Esophagus muscularis mucosa (tissue), 4 donors: Measurements from ENCODE around the gene FA2H. TPM values are rescaled to one million over a fixed set of nuclear protein-coding genes. Genes with fewer than 3 reads are reported as not detected.

Source experiments
- DNase-seq: peaks from one replicate; pipeline ENCODE4 v3.0.0-alpha.2; 2017; ENCODE audit errors: extremely low spot score
- H3K27ac ChIP-seq, 4 donors: fragments of 200-600 bp; sonication (generic); replicated peaks in 1 of 4; 1 replicate in 3 of 4; 2 replicates in 1 of 4; pipeline ENCODE4 v1.5.1; 2016 to 2019; ENCODE audit warnings: mild to moderate bottlenecking in 1 of 4
- H3K27me3 ChIP-seq, 4 donors: fragments of 200-600 bp; sonication (generic); one replicate each; pipeline versions ENCODE4 v1.5.1 to v1.6.0; 2016 to 2019
- H3K36me3 ChIP-seq, 4 donors: fragments of 200-600 bp; sonication (generic); one replicate each; pipeline ENCODE4 v1.5.1; 2016 to 2019
- H3K4me1 ChIP-seq, 4 donors: fragments of 200-600 bp; sonication (generic); one replicate each; pipeline ENCODE4 v1.5.1; 2016 to 2019
- H3K4me3 ChIP-seq, 4 donors: fragments of 200-600 bp; sonication (generic); 1 replicate in 2 of 4; 2 replicates in 2 of 4; pipeline ENCODE4 v1.5.1; 2016 to 2019; ENCODE audit warnings: mild to moderate bottlenecking in 4 of 4, moderate library complexity in 1 of 4
- H3K9me3 ChIP-seq, 4 donors: fragments of 200-600 bp; sonication (generic); 1 replicate in 3 of 4; 2 replicates in 1 of 4; pipeline ENCODE4 v1.5.1; 2016 to 2019
- CTCF ChIP-seq, 3 experiments: fragments of 200-600 bp in 2 of 3; fragments of 450-650 bp in 1 of 3; sonication (generic) in 2 of 3; IDR thresholded peaks; one replicate each; pipeline ENCODE4 v1.5.1; 2017 to 2019; ENCODE audit warnings: antibody characterized with exemption in 3 of 3, mild to moderate bottlenecking in 2 of 3, moderate library complexity in 1 of 3
- EP300 ChIP-seq: sonication (generic); formaldehyde crosslinking; IDR thresholded peaks from one replicate; pipeline ENCODE4 v1.6.1; 2017; ENCODE audit warnings: antibody characterized with exemption
- POLR2A ChIP-seq: fragments of 450-650 bp; IDR thresholded peaks from one replicate; pipeline ENCODE4 v1.6.1; 2017; ENCODE audit warnings: antibody characterized with exemption, moderate library complexity, mild to moderate bottlenecking, low read depth
- POLR2AphosphoS5 ChIP-seq, 2 donors: sonication (generic); formaldehyde crosslinking; IDR thresholded peaks; one replicate each; pipeline ENCODE4 v1.6.1; 2017; ENCODE audit warnings: antibody characterized with exemption in 2 of 2
- WGBS: methylation state at CpG from one replicate; pipeline ENCODE4 v1.1.5; 2018; 5-methylcytosine and 5-hydroxymethylcytosine counted together
- intact Hi-C: fragments of 100-400 bp; cut with DNase I; formaldehyde crosslinking; loops from one replicate; pipeline ENCODE4 v1.15.1; 2023
- total RNA-seq, 4 donors: library from RNA; depleted of rRNA; stranded (reverse); fragments of >200 nt; gene quantifications; one replicate each; pipeline versions ENCODE4 v1.1.0 to v1.2.1, GENCODE V29; 2016

The FA2H gene
- total RNA-seq, 4 donors from 2014 or later, result 0.50 to 0.92 (median 0.52) TPM; not detected in 1

DNA sequence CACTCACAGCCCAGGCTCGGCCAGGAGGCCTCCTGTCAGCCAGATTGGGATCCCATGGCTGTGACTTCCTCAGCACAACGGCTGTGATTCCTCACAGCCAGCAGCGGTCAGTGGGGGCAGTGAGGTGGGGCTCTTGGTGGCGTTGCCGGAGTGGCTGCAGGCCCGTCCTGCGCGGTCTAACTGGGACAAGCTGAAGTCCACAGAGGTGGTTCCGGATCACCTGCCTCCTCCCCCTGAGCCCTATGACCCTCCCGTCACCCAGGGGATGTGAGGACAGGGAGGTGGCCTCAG is 39.5 kb downstream of the FA2H start:
- no peaks in the 10 kb centered on the region for H3K9me3 ChIP-seq
- TF ChIP-seq EP300 (no peak), POLR2A (no peak), CTCF (IDR thresholded peaks at IDR 0.05) (no peak), POLR2AphosphoS5 (IDR thresholded peaks at IDR 0.05) (no peak)
- H3K27ac ChIP-seq, result no peak overlapping the region
- no peak overlapping the region for H3K4me3 ChIP-seq
- WGBS, result 60% methylated on average over 9 of the region's 10 CpGs
- H3K36me3 ChIP-seq, result no peaks in the 10 kb centered on the region
- DNase-seq, result no peak
- H3K4me1 ChIP-seq, result peaks cover 0 to 7% (median 2%) of the 10 kb centered on the region in 4 donors
- intact Hi-C loops, result no loop called here
- H3K27me3 ChIP-seq, result peaks cover 0 to 37% (median 0%) of the 10 kb centered on the region in 4 donors

GRCh38 chr16:74734361-74735161 is 40.1 kb downstream of the FA2H start:
- Histone ChIP-seq H3K4me1 (peaks cover 0 to 7% (median 2%) of the 10 kb centered on the region in 4 donors), H3K9me3 (no peaks in the 10 kb centered on the region), H3K4me3 (no peak overlapping the region), H3K27ac (no peak overlapping the region), H3K36me3 (no peaks in the 10 kb centered on the region), H3K27me3 (peaks cover 0 to 37% (median 0%) of the 10 kb centered on the region in 4 donors)
- TF ChIP-seq CTCF (IDR thresholded peaks at IDR 0.05) (no peak), POLR2AphosphoS5 (IDR thresholded peaks at IDR 0.05) (no peak), POLR2A (no peak), EP300 (no peak)
- DNase-seq, result no peak
- intact Hi-C loops, result no loop called here
- 39% methylated on average over 11 of the region's 21 CpGs for WGBS

GRCh38 chr16:74732707-74733350 is 41.8 kb downstream of the FA2H start:
- WGBS, result 97% methylated on average over 5 of the region's 15 CpGs
- no peaks in the 10 kb centered on the region for H3K36me3 ChIP-seq
- no peaks in the 10 kb centered on the region for H3K9me3 ChIP-seq
- TF ChIP-seq EP300 (no peak), POLR2AphosphoS5 (IDR thresholded peaks at IDR 0.05) (no peak), POLR2A (no peak), CTCF (IDR thresholded peaks at IDR 0.05) (no peak)
- intact Hi-C loops, result no loop called here
- H3K27me3 ChIP-seq, result peaks cover 0 to 26% (median 0%) of the 10 kb centered on the region in 4 donors
- no peak overlapping the region for H3K27ac ChIP-seq
- DNase-seq, result no peak
- H3K4me3 ChIP-seq, result no peak overlapping the region
- peaks cover 0 to 7% (median 2%) of the 10 kb centered on the region in 4 donors for H3K4me1 ChIP-seq

DNA sequence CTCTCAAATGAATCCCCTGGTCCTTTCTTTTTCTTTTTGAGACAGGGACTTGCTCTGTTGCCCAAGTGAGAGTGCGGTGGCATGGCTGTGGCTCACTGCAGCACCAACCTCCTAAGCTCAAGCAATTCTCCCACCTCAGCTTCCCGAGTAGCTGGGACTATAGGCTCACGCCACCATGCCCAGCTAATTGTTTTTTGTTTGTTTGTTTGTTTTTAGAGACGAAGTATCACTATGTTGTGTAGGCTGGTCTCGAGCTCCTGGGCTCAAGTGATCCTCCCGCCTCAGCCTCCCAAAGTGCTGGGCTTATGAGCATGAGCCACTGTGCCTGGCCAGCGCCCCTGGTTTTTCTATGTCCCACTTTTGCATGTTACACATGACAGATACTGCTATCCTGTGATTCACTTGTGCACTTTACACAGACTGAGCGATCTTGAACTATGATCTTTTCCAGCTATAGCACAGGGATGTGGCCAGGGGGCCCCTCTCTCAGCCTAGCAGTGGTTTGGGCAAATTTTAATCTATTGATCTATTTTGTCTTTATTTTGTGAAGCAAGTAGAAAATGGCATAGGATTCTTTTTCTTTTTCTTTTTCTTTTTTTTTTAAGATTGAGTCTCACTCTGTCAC is 42.7 kb downstream of the FA2H start:
- no peak overlapping the region for H3K4me3 ChIP-seq
- intact Hi-C loops, result no loop called here
- no peak for DNase-seq
- no peaks in the 10 kb centered on the region for H3K36me3 ChIP-seq
- H3K27me3 ChIP-seq, result peaks cover 0 to 24% (median 0%) of the 10 kb centered on the region in 4 donors
- H3K27ac ChIP-seq, result no peak overlapping the region
- no peak for TF ChIP-seq POLR2A
- no peak for TF ChIP-seq CTCF (IDR thresholded peaks at IDR 0.05)
- no peak for TF ChIP-seq EP300
- no peak for TF ChIP-seq POLR2AphosphoS5 (IDR thresholded peaks at IDR 0.05)
- WGBS, result 89% methylated on average over 8 of the region's 8 CpGs
- peaks cover 0 to 7% (median 2%) of the 10 kb centered on the region in 4 donors for H3K4me1 ChIP-seq
- H3K9me3 ChIP-seq, result peaks cover 0 to 6% (median 2%) of the 10 kb centered on the region in 4 donors
